Cardiac muscle cell (in vitro differentiated cells and primary cell): ENCODE results near the gene MAD1L1. TPM values are rescaled to one million over a fixed set of nuclear protein-coding genes. Genes with fewer than 3 reads are reported as not detected.

Experiments used
- DNase-seq, 2 donors: peaks; one replicate each; pipeline versions ENCODE4 v3.0.0 to v3.0.0-alpha.2; 2010 to 2017; ENCODE audit warnings: low read depth in 1 of 2, low spot score in 1 of 2
- H3K27ac ChIP-seq: fragments of 200-600 bp; sonication (generic); 2 replicates; pipeline ENCODE4 v1.5.1; 2016
- H3K27me3 ChIP-seq: fragments of 200-600 bp; sonication (generic); 2 replicates; pipeline ENCODE4 v1.6.0; 2016; ENCODE audit warnings: control low read depth
- H3K36me3 ChIP-seq: fragments of 200-600 bp; sonication (generic); 2 replicates; pipeline ENCODE4 v1.5.1; 2016; ENCODE audit warnings: control low read depth
- H3K4me1 ChIP-seq: fragments of 200-600 bp; sonication (generic); 2 replicates; pipeline ENCODE4 v1.8.1; 2017; ENCODE audit warnings: low read depth, mild to moderate bottlenecking, mixed run types
- H3K4me3 ChIP-seq: fragments of 200-600 bp; sonication (generic); 2 replicates; pipeline ENCODE4 v1.5.1; 2016; ENCODE audit warnings: mild to moderate bottlenecking
- H3K9me3 ChIP-seq: fragments of 200-600 bp; sonication (generic); 2 replicates; pipeline ENCODE4 v1.5.1; 2017; ENCODE audit warnings: low read depth, mild to moderate bottlenecking, control low read depth
- CTCF ChIP-seq: IDR thresholded peaks from 2 replicates; pipeline ENCODE4 v1.5.1; 2012; ENCODE audit warnings: low read depth, mild to moderate bottlenecking, low read length
- polyA plus RNA-seq: library from polyadenylated mRNA; unstranded; fragments of >200 nt; fragmentation: Nextera tagmentation; extraction: Ambion mirVana; gene quantifications from 2 replicates; pipeline ENCODE4 v1.2.1, GENCODE V29; 2016
- total RNA-seq: library from RNA; depleted of rRNA; stranded (reverse); fragments of >200 nt; gene quantifications from 2 replicates; pipeline ENCODE4 v1.2.3, GENCODE V29; 2016

Gene MAD1L1
- total and polyA plus RNA-seq, 2 experiments from 2014 or later: 38.3 to 56.2 TPM

DNA sequence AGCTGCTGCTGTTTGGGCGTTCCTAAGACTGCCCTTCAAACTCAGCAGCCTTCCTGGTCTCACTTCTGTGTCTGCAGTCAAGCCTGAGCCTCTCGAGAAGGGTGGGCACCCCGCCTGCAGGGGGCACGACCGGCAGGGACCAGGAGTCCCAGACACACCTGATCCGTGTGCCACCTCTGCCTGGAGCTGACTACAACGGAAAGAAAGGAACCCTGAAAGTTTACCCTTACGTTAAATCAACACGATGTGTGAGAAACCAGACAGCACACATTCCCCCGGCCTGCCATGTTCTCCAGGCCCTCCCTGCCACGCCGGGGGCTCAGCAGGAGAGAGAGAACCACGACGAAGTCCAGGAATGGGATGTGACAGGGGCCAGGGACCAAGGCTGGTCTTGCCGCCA, 5.0 kb downstream of the MAD1L1 start:
- no peaks in the 10 kb centered on the region for H3K27me3 ChIP-seq
- no peaks in the 10 kb centered on the region for H3K9me3 ChIP-seq
- peaks cover 13% of the 10 kb centered on the region for H3K36me3 ChIP-seq
- H3K4me1 ChIP-seq: peaks cover 8% of the 10 kb centered on the region
- TF ChIP-seq CTCF: no peak
- H3K4me3 ChIP-seq: no peak overlapping the region
- no peak overlapping the region for H3K27ac ChIP-seq
- no peak for DNase-seq

GRCh38 chr7:2225830-2226229, 6.9 kb downstream of the MAD1L1 start:
- no peak for TF ChIP-seq CTCF
- Histone ChIP-seq H3K27ac (no peak overlapping the region), H3K27me3 (no peaks in the 10 kb centered on the region), H3K9me3 (no peaks in the 10 kb centered on the region), H3K4me1 (no peaks in the 10 kb centered on the region), H3K4me3 (no peak overlapping the region), H3K36me3 (peaks cover 18% of the 10 kb centered on the region)
- DNase-seq: no peak

DNA sequence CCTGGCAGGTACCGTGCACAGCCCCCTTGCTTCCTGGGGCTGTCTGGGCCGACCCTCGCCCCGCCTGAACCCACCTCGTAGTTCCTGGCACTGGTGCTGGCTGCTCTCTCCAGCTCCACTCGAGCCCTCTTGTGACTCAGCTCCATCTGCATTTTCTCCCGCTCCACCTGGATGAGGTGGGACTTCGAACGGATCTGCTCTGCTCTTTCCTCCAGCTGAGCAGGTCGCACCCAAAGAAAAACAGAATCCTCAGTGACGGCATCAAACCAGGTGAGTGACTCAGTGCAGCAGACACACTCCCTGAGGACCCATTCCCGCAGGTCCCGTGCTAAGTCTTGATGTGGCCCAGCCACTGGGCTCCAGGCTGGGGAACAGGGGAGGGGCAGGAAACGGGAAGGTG, 7.4 kb downstream of the MAD1L1 start:
- Histone ChIP-seq H3K27me3 (no peaks in the 10 kb centered on the region), H3K27ac (no peak overlapping the region), H3K36me3 (peaks cover 18% of the 10 kb centered on the region), H3K4me3 (no peak overlapping the region), H3K4me1 (no peaks in the 10 kb centered on the region), H3K9me3 (no peaks in the 10 kb centered on the region)
- DNase-seq: no peak
- no peak for TF ChIP-seq CTCF

DNA sequence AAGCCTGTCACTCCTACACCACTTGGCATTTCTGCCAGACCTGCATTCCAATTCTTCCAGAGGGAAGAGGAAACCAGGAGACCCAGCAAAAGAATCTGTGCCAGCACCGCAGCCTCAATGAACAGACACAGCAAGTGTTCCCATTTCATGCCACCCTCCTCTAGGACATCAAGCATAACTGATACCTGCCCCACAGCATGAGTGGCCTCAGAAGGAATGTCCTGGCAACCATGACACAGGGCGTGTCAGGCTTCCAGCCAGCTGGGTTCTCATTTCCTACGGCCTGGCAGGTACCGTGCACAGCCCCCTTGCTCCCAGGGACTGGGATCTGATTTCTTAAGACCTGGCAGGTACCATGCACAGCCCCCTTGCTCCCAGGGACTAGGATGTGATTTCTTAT, 7.8 kb downstream of the MAD1L1 start:
- Histone ChIP-seq H3K9me3 (no peaks in the 10 kb centered on the region), H3K27ac (no peak overlapping the region), H3K4me1 (no peaks in the 10 kb centered on the region), H3K27me3 (no peaks in the 10 kb centered on the region), H3K4me3 (no peak overlapping the region), H3K36me3 (peaks cover 17% of the 10 kb centered on the region)
- no peak for DNase-seq
- no peak for TF ChIP-seq CTCF

GRCh38 chr7:2224491-2224928, 8.2 kb downstream of the MAD1L1 start:
- peaks cover 13% of the 10 kb centered on the region for H3K36me3 ChIP-seq
- DNase-seq: no peak
- no peak overlapping the region for H3K4me3 ChIP-seq
- no peaks in the 10 kb centered on the region for H3K4me1 ChIP-seq
- no peak overlapping the region for H3K27ac ChIP-seq
- H3K9me3 ChIP-seq: no peaks in the 10 kb centered on the region
- no peak for TF ChIP-seq CTCF
- no peaks in the 10 kb centered on the region for H3K27me3 ChIP-seq

DNA sequence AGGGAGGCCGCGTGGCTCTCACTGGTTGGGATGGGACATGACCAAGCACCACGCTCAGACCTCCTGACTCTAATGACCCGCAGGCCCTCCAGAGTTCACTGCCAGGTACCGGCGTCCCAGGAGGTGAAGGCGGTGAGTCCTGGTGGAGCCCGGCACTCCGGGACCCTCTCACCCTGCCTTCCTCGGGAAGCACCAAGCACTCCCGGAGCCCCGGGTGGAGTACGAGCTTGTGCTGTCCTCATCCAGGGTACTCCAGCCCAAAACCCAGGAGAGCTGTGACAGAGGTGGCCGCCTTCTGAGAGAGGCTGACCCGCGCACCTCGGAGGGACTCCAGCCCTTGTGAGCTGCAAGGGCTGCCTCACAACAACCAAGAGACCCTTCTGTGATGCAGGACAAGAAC, 9.4 kb downstream of the MAD1L1 start:
- Histone ChIP-seq H3K27me3 (no peaks in the 10 kb centered on the region), H3K4me1 (no peaks in the 10 kb centered on the region), H3K4me3 (no peak overlapping the region), H3K27ac (no peak overlapping the region), H3K9me3 (no peaks in the 10 kb centered on the region), H3K36me3 (peaks cover 12% of the 10 kb centered on the region)
- no peak for TF ChIP-seq CTCF
- DNase-seq: no peak
